ENCODE results near the gene RFLNA.

RFLNA gene

DNA sequence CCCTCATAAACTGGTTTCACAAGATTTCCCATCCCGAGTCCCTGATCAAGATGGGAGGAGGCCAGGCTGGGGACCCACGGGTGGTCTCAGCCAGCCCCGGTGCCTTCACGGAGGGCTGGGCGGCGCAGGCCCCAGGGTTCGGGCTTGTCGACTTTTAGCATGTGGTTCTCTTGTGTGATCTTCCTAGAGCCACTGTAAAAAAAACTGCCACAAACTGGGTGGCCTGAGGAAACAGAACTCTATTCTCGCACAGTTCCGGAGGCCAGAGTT lies 12.6 kb downstream of the RFLNA start:
- Histone ChIP-seq H3K14ac (ENCODE audit: low read length in 2 of 2) (no peak overlapping the region), H3K36me3 (ENCODE audit: control insufficient read depth in 1 of 2, insufficient read depth in 2 of 2, low read depth in 1 of 2, low read length in 2 of 2) (peaks cover 0 to 5% of the 10 kb centered on the region in 2 experiments), H2AK5ac (ENCODE audit: low read length, severe bottlenecking) (no peak overlapping the region), H2BK5ac (ENCODE audit: low read depth, low read length, poor library complexity, severe bottlenecking) (no peak overlapping the region), H3K4me3 (ENCODE audit: insufficient read depth in 1 of 2, low read depth in 1 of 2, low read length in 2 of 2) (no peak overlapping the region), H2AFZ (ENCODE audit: low read depth, low read length) (no peak overlapping the region), H3K27ac (ENCODE audit: low read length, poor library complexity, severe bottlenecking) (no peak overlapping the region), H4K91ac (ENCODE audit: low read length) (no peak overlapping the region), H2BK15ac (ENCODE audit: low read depth, poor library complexity, severe bottlenecking) (no peak overlapping the region), H2BK120ac (ENCODE audit: low read depth, low read length) (no peak overlapping the region), H4K8ac (ENCODE audit: low read length) (peak overlapping the region; percentile 24), H2BK12ac (ENCODE audit: low read length in 2 of 2) (no peak overlapping the region), H3K4me2 (ENCODE audit: low read length, poor library complexity, severe bottlenecking) (no peak overlapping the region), H3K9me3 (ENCODE audit: control insufficient read depth, low read length) (no peaks in the 10 kb centered on the region), H3K4ac (ENCODE audit: low read depth in 1 of 2, low read length in 2 of 2) (no peak overlapping the region), H3K23ac (ENCODE audit: low read length in 2 of 2) (no peak overlapping the region), H3K79me1 (replicated peaks; ENCODE audit: low read length, poor library complexity, severe bottlenecking) (no peaks in the 10 kb centered on the region), H3K27me3 (ENCODE audit: control insufficient read depth in 1 of 2, insufficient read depth in 1 of 2, low read length in 2 of 2) (peaks cover 31 to 44% of the 10 kb centered on the region in 2 experiments), H3K18ac (ENCODE audit: low read depth in 1 of 2, low read length in 2 of 2) (no peak overlapping the region), H3K9ac (ENCODE audit: low read length) (no peak overlapping the region), H3K4me1 (ENCODE audit: control insufficient read depth, insufficient read depth, low read depth, low read length) (no peaks in the 10 kb centered on the region)
- WGBS = 95% methylated on average over 10 of the region's 10 CpGs
- no peak for DNase-seq

GRCh38 chr12:124308741-124309140 lies 13.8 kb downstream of the RFLNA start:
- no peak overlapping the region for H3K27ac ChIP-seq (ENCODE audit: low read length, poor library complexity, severe bottlenecking)

DNA sequence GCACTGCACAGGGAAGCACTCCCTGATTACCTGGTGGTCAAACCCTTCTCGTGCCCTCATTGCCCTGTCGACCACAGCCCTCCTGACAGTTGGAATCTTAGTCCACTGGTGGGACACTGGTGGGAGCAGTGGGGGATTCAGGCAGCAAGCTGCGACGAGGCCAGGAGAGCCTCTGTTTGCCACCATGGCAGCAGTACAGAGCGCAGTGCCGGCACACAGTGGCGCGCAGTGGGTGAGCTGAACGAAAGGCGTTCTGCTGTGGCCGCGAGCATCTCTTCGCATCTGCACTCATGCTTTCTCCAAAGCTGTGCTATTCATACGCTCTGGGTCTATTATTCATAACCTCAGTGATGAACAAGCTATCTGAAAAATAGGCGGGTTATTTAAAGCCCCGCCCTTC lies 14.3 kb downstream of the RFLNA start:
- peaks cover 0 to 4% of the 10 kb centered on the region in 2 experiments for H3K36me3 ChIP-seq (ENCODE audit: control insufficient read depth in 1 of 2, insufficient read depth in 2 of 2, low read depth in 1 of 2, low read length in 2 of 2)
- no peak overlapping the region for H2AFZ ChIP-seq (ENCODE audit: low read depth, low read length)
- no peak overlapping the region for H3K23ac ChIP-seq (ENCODE audit: low read length in 2 of 2)
- H2BK120ac ChIP-seq (ENCODE audit: low read depth, low read length) = no peak overlapping the region
- no peak overlapping the region for H4K91ac ChIP-seq (ENCODE audit: low read length)
- no peak overlapping the region for H2BK5ac ChIP-seq (ENCODE audit: low read depth, low read length, poor library complexity, severe bottlenecking)
- H3K4me2 ChIP-seq (ENCODE audit: low read length, poor library complexity, severe bottlenecking) = no peak overlapping the region
- H3K9me3 ChIP-seq (ENCODE audit: control insufficient read depth, low read length) = no peaks in the 10 kb centered on the region
- H3K4me1 ChIP-seq (ENCODE audit: control insufficient read depth, insufficient read depth, low read depth, low read length) = no peaks in the 10 kb centered on the region
- peaks cover 44 to 45% of the 10 kb centered on the region in 2 experiments for H3K27me3 ChIP-seq (ENCODE audit: control insufficient read depth in 1 of 2, insufficient read depth in 1 of 2, low read length in 2 of 2)
- H4K8ac ChIP-seq (ENCODE audit: low read length) = no peak overlapping the region
- H3K9ac ChIP-seq (ENCODE audit: low read length) = no peak overlapping the region
- H3K4me3 ChIP-seq (ENCODE audit: insufficient read depth in 1 of 2, low read depth in 1 of 2, low read length in 2 of 2) = no peak overlapping the region
- 96% methylated on average over 16 of the region's 16 CpGs for WGBS
- no peaks in the 10 kb centered on the region for H3K79me1 ChIP-seq (replicated peaks; ENCODE audit: low read length, poor library complexity, severe bottlenecking)
- H2BK15ac ChIP-seq (ENCODE audit: low read depth, poor library complexity, severe bottlenecking) = no peak overlapping the region
- H3K18ac ChIP-seq (ENCODE audit: low read depth in 1 of 2, low read length in 2 of 2) = no peak overlapping the region
- H2AK5ac ChIP-seq (ENCODE audit: low read length, severe bottlenecking) = no peak overlapping the region
- no peak overlapping the region for H2BK12ac ChIP-seq (ENCODE audit: low read length in 2 of 2)
- H3K27ac ChIP-seq (ENCODE audit: low read length, poor library complexity, severe bottlenecking) = no peak overlapping the region
- no peak for DNase-seq
- H3K14ac ChIP-seq (ENCODE audit: low read length in 2 of 2) = no peak overlapping the region
- H3K4ac ChIP-seq (ENCODE audit: low read depth in 1 of 2, low read length in 2 of 2) = no peak overlapping the region

More at GRCh38 chr12:124308741-124309140, 13.8 kb downstream of the RFLNA start:
- Histone ChIP-seq H2BK15ac (ENCODE audit: low read depth, poor library complexity, severe bottlenecking) (no peak overlapping the region), H3K18ac (ENCODE audit: low read depth in 1 of 2, low read length in 2 of 2) (no peak overlapping the region), H2AK5ac (ENCODE audit: low read length, severe bottlenecking) (no peak overlapping the region), H3K4me2 (ENCODE audit: low read length, poor library complexity, severe bottlenecking) (no peak overlapping the region), H3K79me1 (replicated peaks; ENCODE audit: low read length, poor library complexity, severe bottlenecking) (no peaks in the 10 kb centered on the region), H4K91ac (ENCODE audit: low read length) (no peak overlapping the region), H3K36me3 (ENCODE audit: control insufficient read depth in 1 of 2, insufficient read depth in 2 of 2, low read depth in 1 of 2, low read length in 2 of 2) (peaks cover 0 to 5% of the 10 kb centered on the region in 2 experiments), H3K9me3 (ENCODE audit: control insufficient read depth, low read length) (no peaks in the 10 kb centered on the region), H3K4me3 (ENCODE audit: insufficient read depth in 1 of 2, low read depth in 1 of 2, low read length in 2 of 2) (no peak overlapping the region), H3K4ac (ENCODE audit: low read depth in 1 of 2, low read length in 2 of 2) (no peak overlapping the region), H2BK12ac (ENCODE audit: low read length in 2 of 2) (no peak overlapping the region), H3K4me1 (ENCODE audit: control insufficient read depth, insufficient read depth, low read depth, low read length) (no peaks in the 10 kb centered on the region), H4K8ac (ENCODE audit: low read length) (no peak overlapping the region), H2BK5ac (ENCODE audit: low read depth, low read length, poor library complexity, severe bottlenecking) (no peak overlapping the region), H3K27me3 (ENCODE audit: control insufficient read depth in 1 of 2, insufficient read depth in 1 of 2, low read length in 2 of 2) (peaks cover 40 to 44% of the 10 kb centered on the region in 2 experiments), H3K23ac (ENCODE audit: low read length in 2 of 2) (no peak overlapping the region), H3K14ac (ENCODE audit: low read length in 2 of 2) (no peak overlapping the region), H3K9ac (ENCODE audit: low read length) (no peak overlapping the region), H2BK120ac (ENCODE audit: low read depth, low read length) (no peak overlapping the region), H2AFZ (ENCODE audit: low read depth, low read length) (no peak overlapping the region)
- 95% methylated on average over 18 of the region's 18 CpGs for WGBS
- DNase-seq = no peak

GRCh38 chr12:124309744-124310143 lies 14.9 kb downstream of the RFLNA start:
- Histone ChIP-seq H2BK120ac (ENCODE audit: low read depth, low read length) (no peak overlapping the region), H2AK5ac (ENCODE audit: low read length, severe bottlenecking) (no peak overlapping the region), H2AFZ (ENCODE audit: low read depth, low read length) (no peak overlapping the region), H4K91ac (ENCODE audit: low read length) (no peak overlapping the region), H3K27ac (ENCODE audit: low read length, poor library complexity, severe bottlenecking) (no peak overlapping the region), H3K4me1 (ENCODE audit: control insufficient read depth, insufficient read depth, low read depth, low read length) (no peaks in the 10 kb centered on the region), H3K4ac (ENCODE audit: low read depth in 1 of 2, low read length in 2 of 2) (no peak overlapping the region), H3K9ac (ENCODE audit: low read length) (no peak overlapping the region), H3K27me3 (ENCODE audit: control insufficient read depth in 1 of 2, insufficient read depth in 1 of 2, low read length in 2 of 2) (peaks cover 44 to 50% of the 10 kb centered on the region in 2 experiments), H3K4me3 (ENCODE audit: insufficient read depth in 1 of 2, low read depth in 1 of 2, low read length in 2 of 2) (no peak overlapping the region), H3K18ac (ENCODE audit: low read depth in 1 of 2, low read length in 2 of 2) (no peak overlapping the region), H3K36me3 (ENCODE audit: control insufficient read depth in 1 of 2, insufficient read depth in 2 of 2, low read depth in 1 of 2, low read length in 2 of 2) (peaks cover 0 to 3% of the 10 kb centered on the region in 2 experiments), H3K4me2 (ENCODE audit: low read length, poor library complexity, severe bottlenecking) (no peak overlapping the region), H3K9me3 (ENCODE audit: control insufficient read depth, low read length) (no peaks in the 10 kb centered on the region), H4K8ac (ENCODE audit: low read length) (no peak overlapping the region), H3K14ac (ENCODE audit: low read length in 2 of 2) (no peak overlapping the region), H3K79me1 (replicated peaks; ENCODE audit: low read length, poor library complexity, severe bottlenecking) (no peaks in the 10 kb centered on the region), H2BK12ac (ENCODE audit: low read length in 2 of 2) (no peak overlapping the region), H3K23ac (ENCODE audit: low read length in 2 of 2) (no peak overlapping the region), H2BK15ac (ENCODE audit: low read depth, poor library complexity, severe bottlenecking) (no peak overlapping the region), H2BK5ac (ENCODE audit: low read depth, low read length, poor library complexity, severe bottlenecking) (no peak overlapping the region)
- DNase-seq = no peak
- WGBS = 94% methylated on average over 5 of the region's 7 CpGs

Measured in mesenchymal stem cell (in vitro differentiated cells and primary cell).